ENCODE data around the gene TMEM229A.
"Not testable (repeated sequence)": the region's sequence is repeated elsewhere in the genome, so short reads cannot be mapped to it uniquely, and the experiment has no call there.

The TMEM229A gene

GRCh38 chr7:124032369-124033094 lies at the start of gene TMEM229A:
TSS of gene TMEM229A (minus strand) at chr7:124033067. CDS start at chr7:124033003, 64 bp downstream.
- peak; percentile 24 to 85 (median 69) for DNase-seq

GRCh38 chr7:124082234-124082633 lies 49.4 kb upstream of the TMEM229A start:
- intact Hi-C loops (cut with DNase I), result loop anchor here (10.0 kb wide), 1 partner anchor 47 kb away; the partner anchor contains the start of gene TMEM229A
- DNase-seq, result not testable (repeated sequence)

More at GRCh38 chr7:124032369-124033094, at the start of gene TMEM229A:
- intact Hi-C loops (cut with DNase I), result loop anchor here (10.0 kb wide), 1 partner anchor 52 kb away; no protein-coding TSS in a partner anchor

DNA sequence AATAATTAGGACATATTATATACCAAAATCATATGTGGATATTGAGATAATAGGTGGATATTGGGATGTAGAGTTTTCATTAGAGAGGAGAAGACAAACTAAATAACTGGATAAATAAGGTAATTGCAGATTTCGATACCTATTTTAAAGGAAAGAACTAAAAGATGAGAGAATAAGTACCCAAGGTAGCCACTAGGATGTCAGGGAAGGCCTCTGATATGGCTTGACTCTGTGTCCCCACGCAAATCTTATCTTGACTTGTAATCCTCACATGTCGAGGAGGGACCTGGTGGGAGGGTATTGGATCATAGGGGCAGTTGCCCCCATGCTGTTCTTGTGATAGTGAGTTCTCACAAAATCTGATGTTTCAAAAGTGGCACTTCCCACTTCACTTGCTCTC lies 44.7 kb upstream of the TMEM229A start:
- DNase-seq, result no peak
- intact Hi-C loops (cut with DNase I), result no loop called here

- intact Hi-C loops (cut with DNase I), result no loop called here
- DNase-seq, result no peak
Observed at GRCh38 chr7:124076841-124077240, 44.0 kb upstream of the TMEM229A start.

DNA sequence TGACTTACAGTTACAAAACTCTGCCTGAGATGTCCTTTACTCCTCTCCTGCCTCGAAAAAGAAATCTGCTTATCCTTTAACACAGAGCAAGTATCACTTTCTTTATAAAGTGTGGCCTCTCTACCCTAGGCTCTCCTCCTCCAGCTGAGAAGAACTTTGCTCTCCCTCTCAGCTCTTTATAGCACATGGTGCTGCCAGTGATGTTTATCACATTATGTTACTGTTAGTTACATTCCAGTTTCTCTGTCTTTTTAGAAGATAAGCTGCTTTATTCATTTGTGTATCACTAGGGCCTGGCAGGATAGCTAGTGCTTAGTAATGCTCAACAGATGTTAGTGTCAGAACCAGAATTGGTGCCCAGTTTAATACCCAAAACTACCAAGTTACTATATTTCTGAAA lies 41.1 kb upstream of the TMEM229A start:
- intact Hi-C loops (cut with DNase I), result no loop called here
- no peak for DNase-seq

- intact Hi-C loops (cut with DNase I), result no loop called here
- no peak for DNase-seq
Observed at GRCh38 chr7:124073310-124073645, 40.4 kb upstream of the TMEM229A start.

- intact Hi-C loops (cut with DNase I), result no loop called here
- no peak for DNase-seq
Observed at GRCh38 chr7:124072603-124073309, 39.9 kb upstream of the TMEM229A start.

GRCh38 chr7:124071843-124072242 lies 39.0 kb upstream of the TMEM229A start:
- no peak for DNase-seq
- intact Hi-C loops (cut with DNase I), result no loop called here

DNA sequence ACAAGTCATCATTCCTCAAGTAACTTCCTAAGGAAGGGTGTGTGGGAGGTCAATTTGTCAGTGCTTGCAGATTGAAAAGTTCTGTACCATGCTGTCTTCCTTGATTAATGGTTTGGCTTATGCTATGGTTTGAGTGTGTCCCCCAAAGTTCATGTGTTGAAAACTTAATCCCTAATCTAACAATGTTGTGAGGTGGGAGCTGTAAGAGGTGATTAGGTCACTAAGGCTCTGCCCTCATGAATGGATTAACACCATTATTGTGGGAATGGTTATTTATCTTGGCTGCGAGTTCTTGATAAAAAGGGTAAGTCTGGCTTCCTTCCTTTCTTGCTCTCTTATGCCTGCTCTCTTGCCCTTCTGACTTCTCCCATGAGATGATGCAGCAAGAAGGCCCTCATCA lies 29.3 kb upstream of the TMEM229A start:
- intact Hi-C loops (cut with DNase I), result no loop called here
- no peak for DNase-seq

- no peak for DNase-seq
- intact Hi-C loops (cut with DNase I), result no loop called here
Observed at GRCh38 chr7:124060528-124060927, 27.7 kb upstream of the TMEM229A start.

- intact Hi-C loops (cut with DNase I), result no loop called here
- DNase-seq, result no peak
Observed at GRCh38 chr7:124059375-124059774, 26.5 kb upstream of the TMEM229A start.

DNA sequence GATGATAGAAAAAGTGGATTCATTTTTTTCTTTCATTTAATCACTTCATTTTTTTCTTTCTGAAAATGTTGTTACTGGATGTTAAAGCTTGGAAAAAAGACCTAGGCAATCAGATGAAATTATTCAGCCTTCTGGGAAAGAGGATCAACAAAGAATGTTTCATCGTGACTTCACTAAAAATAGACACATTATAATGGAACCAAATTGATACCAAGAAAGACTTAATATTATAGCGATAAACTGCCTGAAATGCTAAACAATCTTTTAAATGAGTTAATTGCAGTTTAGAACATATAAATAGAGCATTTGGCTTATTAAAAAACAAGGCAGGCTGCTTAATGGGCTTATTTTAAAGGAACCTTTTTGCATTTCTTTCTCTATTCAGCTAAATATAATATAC lies 25.6 kb upstream of the TMEM229A start:
- intact Hi-C loops (cut with DNase I), result no loop called here
- DNase-seq, result no peak

DNA sequence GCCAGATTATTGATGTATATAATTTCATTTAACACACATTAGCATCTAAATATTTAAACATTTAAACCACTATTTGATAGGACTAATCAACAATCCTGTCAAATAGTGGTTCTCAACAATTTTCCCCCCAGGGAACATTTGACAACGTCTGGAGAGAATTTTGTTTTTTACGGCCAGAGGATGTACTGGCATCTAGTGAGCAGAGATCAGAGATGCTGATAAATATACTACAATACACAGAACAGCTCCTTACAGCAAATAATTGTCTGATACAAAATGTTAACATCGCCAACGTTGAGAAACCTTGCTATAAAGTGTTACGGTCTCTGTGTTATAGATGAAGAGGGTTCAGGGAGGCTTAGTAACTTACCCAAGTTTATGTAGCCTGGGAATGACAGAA lies 25.0 kb upstream of the TMEM229A start:
- no peak for DNase-seq
- intact Hi-C loops (cut with DNase I), result no loop called here

GRCh38 chr7:124056234-124056633 lies 23.4 kb upstream of the TMEM229A start:
- intact Hi-C loops (cut with DNase I), result no loop called here
- no peak for DNase-seq

GRCh38 chr7:124051681-124052377 lies 19.0 kb upstream of the TMEM229A start:
- intact Hi-C loops (cut with DNase I), result no loop called here

DNA sequence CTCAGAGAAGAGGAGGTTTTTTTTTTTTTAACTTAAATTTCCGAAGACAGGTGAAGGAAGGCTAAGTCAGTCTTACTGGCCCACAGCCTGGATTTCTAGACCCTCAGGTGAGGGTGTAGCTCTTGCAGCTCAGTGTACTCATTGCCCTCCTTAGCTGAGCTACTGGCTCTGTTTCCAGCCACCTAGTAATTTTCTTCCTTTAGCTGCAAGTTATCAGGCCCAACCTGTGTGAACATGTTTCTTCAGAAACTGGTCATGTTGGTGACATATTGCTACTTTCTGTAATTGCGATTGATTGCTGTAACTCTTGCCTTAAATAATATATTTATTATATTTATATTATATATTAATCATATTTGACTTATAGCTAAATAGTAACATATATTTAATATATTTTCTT lies 10.0 kb upstream of the TMEM229A start:
- no peak for DNase-seq
- intact Hi-C loops (cut with DNase I), result no loop called here

More at GRCh38 chr7:124051681-124052377, 19.0 kb upstream of the TMEM229A start:
- no peak for DNase-seq

DNA sequence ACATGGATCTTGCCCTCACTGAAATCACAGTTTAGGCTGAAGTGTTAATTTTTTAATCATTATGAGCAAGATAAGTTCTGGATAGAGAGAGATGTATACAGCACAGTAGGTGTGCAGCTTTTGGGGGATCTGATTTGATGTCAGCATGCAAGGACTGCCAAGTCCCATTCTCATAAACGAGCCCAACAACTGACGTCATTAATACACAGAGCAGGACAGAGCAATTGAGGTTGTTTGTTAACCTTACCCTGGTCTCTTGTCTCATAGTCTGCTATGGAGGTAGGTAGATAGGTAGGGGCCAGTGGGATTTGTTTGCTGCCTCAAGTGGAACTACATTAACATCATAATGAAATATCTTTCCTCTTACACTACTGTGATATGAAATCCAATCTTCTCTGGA lies 8.6 kb upstream of the TMEM229A start:
- intact Hi-C loops (cut with DNase I), result no loop called here
- DNase-seq, result no peak

GRCh38 chr7:124037902-124038301 lies 5.0 kb upstream of the TMEM229A start:
- not testable (repeated sequence) for DNase-seq
- intact Hi-C loops (cut with DNase I), result loop anchor here (10.0 kb wide), 1 partner anchor 47 kb away; no protein-coding TSS in a partner anchor

GRCh38 chr7:124035706-124036105 lies 2.8 kb upstream of the TMEM229A start:
- DNase-seq, result no peak
- intact Hi-C loops (cut with DNase I), result loop anchor here (10.0 kb wide), 1 partner anchor 49 kb away; no protein-coding TSS in a partner anchor

- intact Hi-C loops (cut with DNase I), result loop anchor here (10.0 kb wide), 1 partner anchor 50 kb away; no protein-coding TSS in a partner anchor
Observed at GRCh38 chr7:124034754-124035100, 1.9 kb upstream of the TMEM229A start.

More at GRCh38 chr7:124034754-124035100, 1.9 kb upstream of the TMEM229A start:
- DNase-seq, result no peak
